Measurements from ENCODE around the gene EFCAB12.
"Not testable (repeated sequence)": the region's sequence is repeated elsewhere in the genome, so short reads cannot be mapped to it uniquely, and the experiment has no call there.

The EFCAB12 gene

DNA sequence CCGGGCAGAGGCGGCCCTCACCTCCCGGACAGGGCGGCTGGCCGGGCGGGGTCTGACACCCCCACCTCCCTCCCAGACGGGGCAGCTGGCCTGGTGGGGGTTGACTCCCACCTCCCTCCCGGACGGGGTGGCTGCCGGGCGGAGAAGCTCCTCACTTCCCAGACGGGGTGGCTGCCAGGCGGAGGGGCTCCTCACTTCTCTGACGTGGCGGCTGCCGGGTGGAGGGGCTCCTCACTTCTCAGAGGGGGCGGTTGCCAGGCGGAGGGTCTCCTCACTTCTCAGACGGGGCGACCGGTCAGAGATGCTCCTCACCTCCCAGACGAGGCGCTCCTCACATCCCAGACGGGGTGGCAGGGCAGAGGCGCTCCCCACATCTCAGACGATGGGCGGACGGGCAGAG, 65.1 kb downstream of the EFCAB12 start:
- DNase-seq = not testable (repeated sequence)

DNA sequence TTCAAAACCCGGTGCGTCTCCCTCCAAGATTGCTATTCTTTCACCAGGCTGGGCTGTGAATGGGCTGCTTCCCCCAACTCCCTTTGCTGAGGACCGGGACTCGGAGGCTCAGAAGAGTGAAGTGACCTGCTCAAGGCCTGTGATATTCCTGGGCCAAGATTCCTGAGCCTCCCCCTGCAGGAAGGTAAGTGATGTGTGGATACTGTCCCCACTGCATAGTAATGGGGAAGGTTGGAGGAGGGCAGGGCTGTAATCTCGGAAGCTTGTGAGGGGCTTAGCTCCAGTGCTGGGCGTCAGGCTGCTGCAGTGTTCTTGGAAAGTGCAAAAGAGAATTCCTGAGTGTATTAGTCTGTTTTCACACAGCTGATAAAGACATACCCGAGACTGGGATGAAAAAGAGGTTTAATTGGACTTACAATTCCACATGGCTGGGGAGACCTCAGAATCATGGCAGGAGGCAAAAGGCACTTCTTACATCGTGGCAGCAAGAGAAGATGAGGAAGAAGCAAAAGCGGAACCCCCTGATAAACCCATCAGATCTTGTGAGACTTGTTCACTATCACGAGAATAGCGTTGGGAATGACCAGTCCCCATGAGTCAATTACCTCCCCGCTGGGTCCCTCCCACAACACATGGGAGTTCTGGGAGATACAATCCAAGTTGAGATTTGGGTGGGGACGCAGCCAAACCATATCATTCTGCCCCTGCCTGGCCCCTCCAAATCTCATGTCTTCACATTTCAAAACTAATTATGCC, 67.6 kb downstream of the EFCAB12 start:
- no peak for DNase-seq

DNA sequence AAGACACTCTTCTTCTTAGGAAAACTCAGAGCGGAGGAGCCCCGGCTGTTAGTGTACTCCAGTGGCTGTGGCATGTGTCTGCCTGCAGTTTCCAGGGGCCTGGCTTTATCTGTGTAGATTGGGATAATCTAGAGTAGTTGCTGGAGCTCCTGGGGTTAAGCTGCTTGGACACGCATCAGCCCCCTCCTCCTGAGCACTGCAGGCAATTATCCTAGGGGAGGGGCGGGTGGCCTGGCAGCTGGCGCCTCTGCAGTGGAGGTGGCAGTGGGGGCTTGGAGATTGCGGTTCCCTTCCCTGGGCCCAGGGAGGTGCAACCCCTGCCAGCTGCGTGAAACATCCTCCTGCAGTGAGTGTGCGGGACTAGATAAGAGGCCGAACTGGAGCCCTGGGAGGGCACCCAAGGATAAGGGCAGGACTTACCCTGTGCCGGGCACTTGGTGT, 68.2 kb downstream of the EFCAB12 start:
- DNase-seq = no peak

DNA sequence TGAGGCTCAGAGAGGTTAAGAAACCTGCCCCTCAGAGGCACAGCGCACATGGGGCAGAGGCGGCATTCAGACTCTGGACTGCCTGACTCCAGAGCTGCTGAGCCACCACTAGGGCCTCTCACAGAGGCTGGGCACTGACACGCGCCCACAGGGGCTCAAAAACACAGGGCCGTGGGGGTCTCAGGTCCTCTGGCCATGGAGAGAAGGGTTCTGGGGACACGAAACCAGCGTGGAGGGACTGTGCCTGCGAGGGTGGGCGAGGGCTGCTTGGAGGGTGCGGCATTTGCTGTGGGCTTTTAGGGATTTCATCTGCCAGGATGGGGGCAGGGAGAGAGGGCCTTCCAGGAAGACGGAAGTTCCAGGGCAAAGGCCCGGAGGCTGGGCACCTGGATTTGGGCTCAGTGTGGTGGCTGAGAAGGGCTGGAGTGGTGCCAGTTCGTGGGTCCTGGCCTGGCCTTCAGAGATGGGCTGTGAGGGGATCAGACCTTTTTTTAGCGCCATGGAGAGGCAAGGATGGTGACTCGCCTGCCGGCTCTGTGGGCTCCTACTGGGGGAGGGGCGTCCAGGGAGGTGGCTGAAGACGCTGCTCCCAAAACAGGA, 69.6 kb downstream of the EFCAB12 start:
- peak; percentile 33 for DNase-seq

DNA sequence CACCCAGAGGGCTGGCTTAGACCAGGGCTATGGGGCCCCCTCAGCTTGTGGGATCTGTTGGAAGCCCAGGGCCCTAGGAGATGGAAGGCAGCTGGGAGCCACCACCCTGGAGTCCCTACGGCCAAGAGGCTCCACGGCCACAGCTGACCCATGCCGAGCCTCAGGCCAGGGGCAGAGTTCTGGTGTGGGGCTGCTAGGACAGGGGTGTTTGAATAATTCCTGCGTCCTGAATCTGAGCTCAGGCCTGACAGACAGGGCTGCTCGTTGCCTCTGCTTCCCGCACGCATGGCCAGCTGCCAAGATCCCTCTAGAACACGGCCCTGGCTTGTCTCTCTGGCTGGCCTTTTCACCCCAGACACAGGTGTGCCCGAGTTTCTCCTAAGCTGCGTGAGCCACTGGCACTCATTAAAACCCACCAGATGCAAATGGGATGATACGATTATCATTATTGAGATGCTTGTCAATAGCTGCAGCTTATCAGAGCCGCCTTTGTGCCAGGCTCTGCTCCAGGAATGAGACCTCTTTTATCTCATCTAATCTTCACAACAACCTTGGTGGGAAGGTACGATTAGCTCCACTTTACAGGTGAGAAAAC, 70.2 kb downstream of the EFCAB12 start:
- no peak for DNase-seq

DNA sequence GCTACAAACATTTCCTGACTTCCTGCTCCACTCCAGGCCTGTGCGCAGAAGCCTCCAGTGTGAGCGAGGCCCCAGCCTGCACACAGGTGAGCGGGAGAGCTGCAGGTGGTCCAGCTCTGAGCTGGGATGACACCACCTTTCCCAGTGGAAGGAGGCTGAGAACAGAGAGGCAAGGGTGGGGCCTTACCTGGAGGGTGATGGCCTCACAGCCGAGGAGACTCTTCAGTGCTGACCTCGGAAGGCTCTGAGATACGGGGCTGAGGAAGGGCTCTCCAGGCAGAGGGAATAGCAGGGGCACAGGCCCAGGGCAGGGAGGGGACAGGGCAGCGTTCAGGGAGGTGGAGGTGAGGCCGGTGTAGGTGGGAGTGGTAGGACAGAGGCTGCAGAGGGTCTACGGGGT, 70.8 kb downstream of the EFCAB12 start:
- DNase-seq = no peak

DNA sequence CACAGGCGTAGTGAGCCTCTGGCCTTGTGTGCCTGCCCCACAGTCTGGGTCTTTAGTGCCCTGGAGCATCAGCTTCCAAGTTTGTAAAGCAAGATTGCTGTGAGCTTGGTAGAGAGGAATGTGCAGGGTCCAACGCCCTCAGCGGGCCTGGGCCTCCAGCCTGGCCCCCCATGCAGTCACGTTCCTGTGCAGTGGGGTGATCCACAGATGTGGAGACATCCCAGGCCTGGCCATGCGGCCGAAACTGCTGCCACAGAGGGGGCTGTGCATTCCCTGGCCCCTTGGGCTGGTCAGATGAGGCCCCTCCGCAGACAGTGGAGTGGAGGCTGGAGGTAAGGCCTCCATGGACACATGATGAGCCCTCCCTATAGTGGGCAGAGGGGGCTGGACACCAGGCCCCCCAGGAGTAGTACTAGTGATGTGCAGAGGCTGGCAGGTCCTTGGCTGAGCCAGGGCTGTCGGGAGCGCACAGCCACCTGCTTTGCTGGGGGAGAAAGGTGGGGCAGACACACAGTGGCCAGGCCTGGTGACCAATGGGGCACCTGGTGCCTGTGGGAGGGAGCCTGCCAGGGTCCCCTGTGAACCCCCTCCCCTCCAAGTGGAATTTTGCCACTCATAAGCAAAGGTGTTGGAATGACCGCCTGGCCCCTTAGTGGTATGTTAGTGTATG, 71.5 kb downstream of the EFCAB12 start:
- DNase-seq = no peak

DNA sequence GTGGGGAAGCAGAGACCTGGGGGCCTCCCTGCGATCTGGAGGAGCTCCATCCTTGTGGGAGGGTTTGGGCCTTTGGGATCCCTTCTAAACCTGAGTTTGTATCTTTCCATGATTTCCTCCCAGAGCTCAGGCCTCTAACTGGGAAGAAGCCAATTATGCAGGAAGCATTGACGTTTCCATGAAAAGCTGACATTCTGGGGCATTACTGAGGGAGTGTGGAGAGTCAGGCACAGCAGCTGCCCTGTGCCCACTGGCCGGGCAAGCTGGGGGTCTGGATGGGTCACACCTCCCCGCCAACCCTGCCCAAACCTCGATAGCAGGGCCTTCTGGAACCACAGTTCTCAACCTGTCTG, 74.9 kb downstream of the EFCAB12 start:
- no peak for DNase-seq

DNA sequence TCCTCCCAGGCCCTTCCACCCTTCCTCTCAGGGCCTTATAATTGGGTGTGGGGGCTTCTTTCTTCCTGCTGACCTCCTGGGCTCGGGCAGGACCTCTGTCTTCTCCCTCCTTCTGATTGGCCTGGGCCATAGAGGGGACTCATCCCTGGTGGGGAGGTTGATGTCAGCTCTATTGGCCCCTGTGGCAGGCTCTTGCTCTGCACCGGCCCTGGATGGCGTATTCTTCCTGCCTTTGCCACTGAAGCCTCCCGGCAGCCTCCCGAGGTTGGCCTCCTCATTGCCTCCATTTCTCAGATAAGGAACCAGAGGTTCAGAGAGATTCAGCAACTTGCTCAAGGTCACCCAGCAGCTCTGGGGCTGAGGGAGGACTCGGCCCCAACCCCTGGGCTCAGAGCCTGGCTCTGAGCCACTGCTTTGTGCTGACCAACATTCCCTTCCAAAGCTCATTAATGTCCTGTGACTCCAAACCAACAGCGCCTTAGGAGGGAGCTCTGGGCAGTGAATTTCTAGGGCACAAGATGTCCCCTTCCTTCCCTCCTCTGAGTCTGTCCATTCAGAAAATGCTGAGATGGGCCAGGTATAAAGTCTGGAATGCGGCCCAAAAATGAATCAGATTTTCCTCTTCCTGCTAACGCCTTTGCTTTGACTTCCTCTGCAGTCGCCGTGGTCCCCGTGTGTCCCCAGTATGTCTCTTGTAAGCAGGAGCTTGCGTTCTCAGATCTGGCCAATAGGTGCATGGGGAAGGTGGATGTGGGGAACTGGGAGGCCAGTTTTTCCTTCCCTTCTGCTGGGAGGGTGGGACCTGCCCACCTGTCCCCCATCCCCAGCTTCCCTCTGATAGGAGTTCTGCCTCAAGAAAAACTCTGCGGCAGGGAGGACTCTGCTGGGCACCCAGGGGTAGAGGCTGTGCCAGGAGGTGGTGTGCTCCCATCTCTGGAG, 75.5 kb downstream of the EFCAB12 start:
- no peak for DNase-seq

DNA sequence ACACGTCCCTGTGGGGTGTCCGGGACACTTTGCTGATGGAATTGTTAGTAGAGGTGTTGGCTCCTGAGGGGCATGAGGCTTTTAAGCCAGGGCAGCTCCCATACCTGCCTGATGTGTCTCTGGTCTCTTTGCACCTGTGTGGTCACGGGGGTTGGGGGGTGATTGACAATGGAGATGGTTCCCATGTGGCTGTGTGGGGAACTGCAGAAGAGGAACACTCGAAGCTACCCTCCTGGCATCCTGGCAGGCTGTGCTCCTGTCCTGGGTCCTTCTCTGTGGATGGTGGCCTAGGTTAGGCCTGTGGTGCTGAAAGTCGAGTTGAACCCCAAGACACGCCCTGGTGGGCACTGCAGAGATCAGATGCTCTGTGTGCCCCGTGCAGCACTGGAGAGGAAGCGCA, 76.4 kb downstream of the EFCAB12 start:
- DNase-seq = no peak

Data from EL (cell line).